ENCODE data around the gene FAM110C.
A peak's percentile ranks its signal among the peaks of the same experiment; 100 is the strongest.
"Not testable (repeated sequence)": the region's sequence is repeated elsewhere in the genome, so short reads cannot be mapped to it uniquely, and the experiment has no call there.

The FAM110C gene, protein sequence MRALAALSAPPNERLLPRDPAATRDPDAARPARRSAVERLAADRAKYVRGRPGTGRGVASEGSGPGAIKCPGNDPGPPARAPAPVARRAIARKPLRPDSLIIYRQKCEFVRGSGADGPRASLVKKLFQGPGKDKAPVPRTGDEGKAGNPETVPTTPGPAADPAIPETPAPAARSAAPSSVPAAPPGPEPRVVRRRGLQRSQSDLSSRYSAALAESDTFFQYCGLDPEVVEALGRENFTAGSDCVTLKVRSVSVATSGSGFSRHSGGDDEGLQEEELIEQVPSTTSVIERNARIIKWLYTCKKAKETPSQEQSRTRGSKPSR

DNA sequence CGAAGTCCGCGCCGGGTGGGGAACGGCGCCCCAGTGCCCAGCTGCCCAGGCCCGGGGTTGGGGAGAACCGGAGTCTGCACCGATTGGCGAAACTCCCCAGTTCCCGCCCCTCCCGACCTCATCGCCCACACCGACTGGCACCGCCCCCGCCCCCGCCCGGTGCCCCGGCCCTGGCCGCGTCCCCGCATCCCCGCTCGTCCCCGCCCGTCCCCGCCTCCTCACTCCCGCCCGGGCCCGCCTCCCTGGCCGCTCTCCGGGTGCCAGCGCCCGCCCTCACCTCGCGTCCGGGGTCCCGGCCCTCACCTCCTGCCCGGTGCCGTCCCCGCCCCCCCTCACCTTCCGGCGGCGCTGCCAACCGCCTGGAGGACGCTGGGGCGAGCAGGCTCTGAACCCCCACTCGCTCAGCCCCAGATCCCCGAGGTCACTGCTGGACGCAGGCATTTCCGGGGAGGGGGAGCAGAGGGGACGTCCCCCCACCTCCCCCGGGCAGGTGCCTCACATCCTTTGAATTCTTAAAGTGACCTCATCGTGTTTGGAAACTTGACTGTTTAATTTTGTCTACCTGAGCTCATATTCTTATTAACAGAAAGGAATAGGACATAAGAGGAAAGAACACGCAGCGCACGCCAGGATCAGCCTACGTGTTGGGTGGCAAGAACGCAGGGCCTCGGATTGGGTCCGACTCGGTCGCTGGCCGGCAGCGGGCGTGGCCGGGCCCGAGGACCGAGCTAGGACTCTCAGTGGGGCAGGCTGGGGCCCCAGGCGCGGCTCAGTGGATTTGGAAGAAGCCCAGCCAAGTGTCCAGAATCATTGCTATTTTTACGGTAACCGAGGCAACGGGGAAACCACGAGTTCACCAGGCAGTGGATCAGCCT lies at the start of gene FAM110C:
Gene FAM110C, minus strand, starts transcription at position 35 of the 875 bp plus-strand sequence. CDS start 120 bp downstream, outside the sequence.
- peak; percentile 39 for DNase-seq

DNA sequence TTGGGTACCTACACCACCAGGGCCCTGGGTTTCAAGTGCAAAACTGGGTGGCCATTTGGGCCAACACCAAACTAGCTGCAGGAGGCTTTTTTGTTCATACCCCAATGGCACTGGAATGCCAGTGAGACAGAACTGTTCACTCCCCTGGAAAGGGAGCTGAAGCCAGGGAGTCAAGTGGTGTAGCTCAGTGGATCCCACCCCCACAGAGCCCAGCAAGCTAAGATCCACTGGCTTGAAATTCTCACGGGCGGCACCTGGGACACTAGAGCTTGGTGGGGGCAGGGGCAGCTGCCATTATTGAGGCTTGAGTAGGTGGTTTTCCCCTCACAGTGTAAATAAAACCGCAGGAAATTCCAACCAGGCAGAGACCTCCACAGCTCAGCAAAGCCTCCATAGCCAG lies 46.0 kb upstream of the FAM110C start:
- DNase-seq: no peak

GRCh38 chr2:90645-91312 lies 44.5 kb upstream of the FAM110C start:
- DNase-seq: no peak

DNA sequence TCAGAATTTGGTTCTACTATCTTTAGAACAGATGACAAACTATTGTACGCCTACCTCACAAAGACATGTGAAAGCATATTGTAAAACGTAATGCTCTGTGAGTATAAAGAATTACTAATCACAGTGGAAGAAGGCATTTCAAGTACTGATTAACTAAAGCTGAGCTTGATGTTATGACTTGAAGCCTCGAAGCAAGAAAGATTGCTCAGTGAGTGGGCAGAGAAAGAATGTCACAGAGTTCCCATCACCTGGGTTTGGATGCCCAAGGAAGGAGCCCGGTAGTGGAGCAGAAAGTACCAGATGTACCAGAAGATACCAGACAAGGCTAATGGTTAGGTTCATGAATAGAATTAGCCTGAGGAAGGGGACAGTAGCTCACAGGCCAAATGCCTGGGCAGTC lies 39.5 kb upstream of the FAM110C start:
- no peak for DNase-seq

- no peak for DNase-seq
Observed at GRCh38 chr2:84121-84520, 37.8 kb upstream of the FAM110C start.

DNA sequence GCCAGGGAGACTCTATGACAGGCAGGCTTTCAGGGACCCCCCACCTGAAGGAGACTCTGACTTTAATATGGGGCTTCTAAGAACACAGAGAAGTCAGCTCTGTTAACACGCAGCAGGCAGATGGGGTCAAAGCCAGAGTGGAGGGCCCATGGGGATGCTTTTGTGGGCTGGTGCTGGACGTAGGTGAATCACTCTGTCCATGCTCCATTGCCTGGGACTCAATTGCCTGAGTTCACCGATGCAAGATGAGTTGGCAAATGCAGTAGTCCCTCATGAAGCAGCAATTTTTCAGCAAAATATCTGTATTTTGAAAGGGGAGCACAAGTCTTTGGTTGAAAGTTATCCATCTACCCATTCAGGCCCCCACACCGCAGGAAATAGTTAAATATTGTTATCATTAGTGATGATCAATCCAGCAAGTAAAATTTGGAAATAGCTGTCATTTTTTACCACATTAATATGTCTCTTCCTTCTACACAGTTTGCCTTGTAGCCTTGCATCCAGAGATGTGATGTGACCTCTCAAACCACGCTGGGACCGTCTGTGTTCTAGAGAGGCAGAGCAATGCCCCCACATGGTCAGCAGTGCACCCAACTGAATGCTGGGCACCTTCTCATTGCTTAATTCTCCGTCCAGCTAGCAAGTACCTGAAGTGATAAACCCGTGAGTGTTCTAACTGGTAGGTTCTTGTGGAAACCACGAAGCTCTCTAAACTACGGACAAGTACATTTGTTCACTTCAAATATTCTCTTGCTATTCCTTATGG lies 34.8 kb upstream of the FAM110C start:
- DNase-seq: no peak

GRCh38 chr2:80378-80777 lies 34.1 kb upstream of the FAM110C start:
- DNase-seq: no peak

- DNase-seq: no peak
Observed at GRCh38 chr2:71309-72035, 25.2 kb upstream of the FAM110C start.

GRCh38 chr2:69366-70344 lies 23.4 kb upstream of the FAM110C start:
- DNase-seq: no peak

GRCh38 chr2:68637-69036 lies 22.3 kb upstream of the FAM110C start:
- DNase-seq: not testable (repeated sequence)

GRCh38 chr2:66853-67252 lies 20.5 kb upstream of the FAM110C start:
- DNase-seq: no peak

DNA sequence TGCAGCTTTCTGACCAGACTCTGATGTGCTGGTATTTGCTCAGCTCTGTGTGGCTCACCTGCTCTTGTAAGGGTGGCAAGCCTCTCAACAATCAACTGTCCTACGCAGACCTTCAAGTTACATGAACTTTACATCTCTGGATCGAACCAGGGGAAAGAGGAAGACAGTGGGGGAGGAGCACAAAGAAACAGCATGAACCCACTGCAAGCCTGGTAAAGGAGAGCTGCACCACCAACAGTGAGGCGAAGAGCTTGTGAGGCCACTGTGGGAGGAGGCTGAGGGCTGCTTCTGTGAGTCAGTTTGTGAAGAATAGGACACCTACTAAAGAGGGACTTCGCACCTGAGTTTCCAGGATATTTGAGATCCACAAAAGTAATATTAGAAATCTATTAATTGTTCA lies 18.8 kb upstream of the FAM110C start:
- DNase-seq: no peak

- no peak for DNase-seq
Observed at GRCh38 chr2:55587-56448, 9.5 kb upstream of the FAM110C start.

- no peak for DNase-seq
Observed at GRCh38 chr2:51613-52012, 5.3 kb upstream of the FAM110C start.

DNA sequence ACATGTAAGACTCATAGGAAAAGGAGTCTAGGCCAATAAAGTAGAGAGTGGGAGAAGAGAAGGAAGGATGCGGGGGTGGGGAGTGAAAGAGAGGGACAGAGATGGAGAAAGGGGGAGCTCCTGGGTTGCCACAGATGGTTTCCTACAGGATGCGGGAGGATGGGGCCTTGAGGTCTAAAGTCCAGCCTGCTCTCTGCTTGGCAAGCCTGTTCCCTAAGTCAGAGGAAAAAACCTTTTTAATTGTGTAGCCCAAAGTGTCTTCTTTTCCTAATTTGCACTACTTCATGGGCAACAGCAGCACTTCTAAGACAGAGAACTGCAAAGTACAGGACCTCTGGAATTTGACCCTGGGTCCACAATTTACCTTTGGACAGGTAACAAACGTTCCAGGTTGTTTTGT lies 1.4 kb upstream of the FAM110C start:
- DNase-seq: no peak

DNA sequence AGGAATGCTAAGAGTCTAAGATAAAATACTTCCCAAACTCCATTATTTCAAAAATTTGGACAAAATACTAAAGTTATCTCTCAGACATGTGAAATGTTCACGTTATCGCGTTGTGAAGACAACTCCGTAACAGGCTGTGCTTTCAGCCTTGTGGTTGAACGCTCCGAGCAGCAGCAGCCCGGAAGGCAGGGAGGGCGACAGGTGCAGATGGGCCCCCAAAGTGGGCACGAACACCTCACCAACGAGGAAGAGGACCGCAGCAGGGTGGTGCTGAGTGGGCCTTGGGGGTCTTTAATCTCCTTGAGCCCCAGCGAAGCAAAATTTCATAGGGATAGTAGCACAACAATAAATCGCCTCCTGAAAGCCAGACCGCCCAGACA lies 1.0 kb upstream of the FAM110C start:
- DNase-seq: no peak

DNA sequence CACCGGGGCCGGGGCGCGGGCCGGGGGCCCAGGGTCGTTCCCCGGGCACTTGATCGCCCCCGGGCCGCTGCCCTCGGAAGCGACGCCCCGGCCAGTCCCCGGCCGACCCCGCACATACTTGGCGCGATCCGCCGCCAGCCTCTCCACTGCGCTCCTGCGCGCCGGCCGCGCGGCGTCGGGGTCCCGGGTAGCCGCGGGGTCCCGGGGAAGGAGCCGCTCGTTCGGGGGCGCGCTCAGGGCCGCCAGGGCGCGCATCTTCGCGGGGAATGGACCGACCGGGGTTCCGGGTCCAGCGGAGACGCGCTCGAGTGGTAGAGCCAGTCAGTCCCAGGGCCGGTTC lies 204 bp downstream of the FAM110C start:
- no peak for DNase-seq

DNA sequence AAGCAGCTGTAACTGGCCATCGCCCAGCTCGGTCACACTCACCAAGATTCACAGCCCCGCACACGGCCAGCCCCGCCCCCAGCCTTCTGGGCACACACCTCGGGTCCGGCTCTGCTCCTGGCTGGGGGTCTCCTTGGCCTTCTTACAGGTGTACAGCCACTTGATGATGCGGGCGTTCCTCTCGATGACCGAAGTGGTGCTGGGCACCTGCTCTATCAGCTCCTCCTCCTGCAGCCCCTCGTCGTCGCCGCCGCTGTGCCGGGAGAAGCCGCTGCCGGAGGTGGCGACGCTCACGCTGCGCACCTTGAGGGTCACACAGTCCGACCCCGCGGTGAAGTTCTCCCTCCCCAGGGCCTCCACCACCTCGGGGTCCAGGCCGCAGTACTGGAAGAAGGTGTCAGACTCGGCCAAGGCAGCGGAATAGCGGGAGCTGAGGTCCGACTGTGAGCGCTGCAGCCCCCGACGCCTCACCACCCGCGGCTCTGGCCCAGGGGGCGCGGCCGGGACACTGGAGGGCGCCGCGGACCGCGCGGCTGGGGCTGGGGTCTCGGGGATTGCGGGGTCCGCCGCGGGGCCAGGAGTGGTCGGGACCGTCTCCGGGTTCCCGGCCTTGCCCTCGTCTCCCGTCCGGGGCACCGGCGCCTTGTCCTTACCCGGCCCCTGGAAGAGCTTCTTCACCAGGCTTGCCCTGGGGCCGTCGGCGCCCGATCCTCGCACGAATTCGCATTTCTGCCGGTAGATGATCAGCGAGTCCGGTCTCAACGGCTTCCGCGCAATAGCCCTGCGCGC lies 769 bp downstream of the FAM110C start:
- no peak for DNase-seq

DNA sequence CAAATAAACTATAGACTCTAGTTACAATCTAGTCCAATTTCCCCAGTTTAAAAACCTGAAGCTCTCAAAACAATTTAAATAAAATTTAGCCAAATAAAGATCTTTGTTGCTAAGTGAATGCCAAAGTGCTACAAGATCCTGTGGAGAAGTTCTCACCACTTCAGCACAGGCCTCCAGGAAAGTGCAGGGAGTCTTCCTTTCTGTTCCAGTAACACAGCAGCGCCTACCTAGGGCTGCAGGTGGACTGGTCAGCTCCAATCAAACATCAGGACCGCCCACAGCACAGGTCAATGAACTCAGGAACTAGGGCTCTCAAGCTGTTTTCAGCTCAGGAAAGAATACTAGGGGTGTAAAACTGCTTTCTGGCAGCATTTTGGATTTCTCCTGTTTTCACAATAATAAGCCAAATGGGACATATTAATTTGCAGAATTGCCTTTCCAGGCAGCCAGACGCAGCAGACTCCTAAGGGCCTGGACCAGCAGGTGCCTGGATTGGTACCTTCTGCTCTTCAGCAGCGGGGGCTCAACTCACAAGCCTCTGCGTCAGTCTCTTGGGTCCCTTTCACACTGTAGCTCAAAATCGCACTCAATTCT lies 1.5 kb downstream of the FAM110C start:
- DNase-seq: no peak

Measured in stimulated activated CD4-positive, alpha-beta T cell treated with anti-CD3 and anti-CD28 coated beads, Interleukin-12 subunit alpha, Interleukin-12 subunit beta, amount 100 ng/mL, for 4 hours (primary cell).